HepG2 (cell line): ENCODE data around the gene FLT3LG. TPM values are rescaled to one million over a fixed set of nuclear protein-coding genes. Genes with fewer than 3 reads are reported as not detected.
A peak's percentile ranks its signal among the peaks of the same experiment; 100 is the strongest.

Experiments used
- ARID4A ChIP-seq: sonication (generic); formaldehyde crosslinking; IDR thresholded peaks from 2 replicates; pipeline ENCODE4 v1.5.0; 2020; ENCODE audit warnings: mild to moderate bottlenecking, missing genetic modification reagents, borderline replicate concordance
- ATF1 ChIP-seq: IDR thresholded peaks from 2 replicates; pipeline ENCODE4 v1.6.1; 2016; ENCODE audit warnings: mild to moderate bottlenecking, control low read depth
- BCLAF1 ChIP-seq: fragments of 450-650 bp; IDR thresholded peaks from 2 replicates; pipeline ENCODE4 v1.6.1; 2017; ENCODE audit warnings: mild to moderate bottlenecking
- BRCA1 ChIP-seq: sonication (generic); formaldehyde crosslinking; IDR thresholded peaks from 2 replicates; pipeline ENCODE4 v1.4.0; 2020; ENCODE audit warnings: missing genetic modification reagents
- IRF2 ChIP-seq: IDR thresholded peaks from 2 replicates; pipeline ENCODE4 v1.6.1; 2018; ENCODE audit warnings: missing genetic modification reagents, missing compliant biosample characterization
- KAT7 ChIP-seq: IDR thresholded peaks from 2 replicates; pipeline ENCODE4 v1.6.1; 2018; ENCODE audit warnings: borderline replicate concordance, missing compliant biosample characterization
- KAT8 ChIP-seq: IDR thresholded peaks from 2 replicates; pipeline ENCODE4 v1.6.1; 2016; ENCODE audit warnings: missing genetic modification reagents, missing compliant biosample characterization
- MAF1 ChIP-seq: sonication (generic); formaldehyde crosslinking; IDR thresholded peaks from 2 replicates; pipeline ENCODE4 v1.5.0; 2020; ENCODE audit warnings: missing genetic modification reagents, borderline replicate concordance
- NFKB2 ChIP-seq: sonication (generic); formaldehyde crosslinking; IDR thresholded peaks from 2 replicates; pipeline ENCODE4 v1.4.0; 2020; ENCODE audit warnings: missing genetic modification reagents, borderline replicate concordance
- RORA ChIP-seq: sonication (generic); formaldehyde crosslinking; IDR thresholded peaks from 2 replicates; pipeline ENCODE4 v1.5.0; 2020; ENCODE audit warnings: mild to moderate bottlenecking, missing genetic modification reagents, moderate library complexity
- SNAI1 ChIP-seq: sonication (generic); formaldehyde crosslinking; IDR thresholded peaks from 2 replicates; pipeline ENCODE4 v1.5.0; 2020; ENCODE audit warnings: mild to moderate bottlenecking, missing genetic modification reagents, borderline replicate concordance
- TAF1 ChIP-seq: sonication (generic); formaldehyde crosslinking; IDR thresholded peaks from 2 replicates; pipeline ENCODE4 v1.4.0; 2020; ENCODE audit warnings: missing genetic modification reagents
- THYN1 ChIP-seq: sonication (generic); formaldehyde crosslinking; IDR thresholded peaks from 2 replicates; pipeline ENCODE4 v1.8.1; 2023; ENCODE audit warnings: low read depth, mild to moderate bottlenecking, moderate library complexity, missing genetic modification reagents, borderline replicate concordance
- ZBTB3 ChIP-seq: sonication (generic); formaldehyde crosslinking; IDR thresholded peaks from 2 replicates; pipeline ENCODE4 v1.4.0; 2020; ENCODE audit warnings: low read depth, mild to moderate bottlenecking, moderate library complexity, missing genetic modification reagents, borderline replicate concordance
- ZC3H13 ChIP-seq: sonication (generic); formaldehyde crosslinking; IDR thresholded peaks from 2 replicates; pipeline ENCODE4 v1.8.1; 2023; ENCODE audit warnings: mild to moderate bottlenecking, missing genetic modification reagents, moderate library complexity
- ZKSCAN5 ChIP-seq: sonication (generic); formaldehyde crosslinking; IDR thresholded peaks from 2 replicates; pipeline ENCODE4 v1.5.1; 2020; ENCODE audit warnings: mild to moderate bottlenecking, missing genetic modification reagents
- ZNF12 ChIP-seq: sonication (generic); formaldehyde crosslinking; IDR thresholded peaks from 2 replicates; pipeline ENCODE4 v1.5.0; 2020; ENCODE audit warnings: missing genetic modification reagents
- ZNF383 ChIP-seq: sonication (generic); formaldehyde crosslinking; IDR thresholded peaks from 2 replicates; pipeline ENCODE4 v1.4.0; 2020; ENCODE audit warnings: missing genetic modification reagents, mild to moderate bottlenecking, borderline replicate concordance
- ZNF839 ChIP-seq: sonication (generic); formaldehyde crosslinking; IDR thresholded peaks from 2 replicates; pipeline ENCODE4 v1.4.0; 2020; ENCODE audit warnings: missing genetic modification reagents, mild to moderate bottlenecking, borderline replicate concordance
- ZNF883 ChIP-seq: sonication (generic); formaldehyde crosslinking; IDR thresholded peaks from 2 replicates; pipeline ENCODE4 v1.5.1; 2020; ENCODE audit warnings: mild to moderate bottlenecking, missing genetic modification reagents; ENCODE audit errors: not compliant biosample characterization
- polyA plus RNA-seq, 8 experiments: library from polyadenylated mRNA; depleted of rRNA in 3 of 8; stranded (reverse) in 7 of 8; unstranded in 1 of 8; fragments of >200 nt; fragmentation: Illumina TruSeq in 4 of 8; extraction: Trizol in 4 of 8; gene quantifications; 2 replicates each; pipeline versions ENCODE4 v1.2.1 to v1.2.3, GENCODE V29; 2011 to 2016; ENCODE audit warnings: low read depth in 4 of 8, missing spikeins in 1 of 8, mixed read lengths in 1 of 8; ENCODE audit not compliant: insufficient read depth in 1 of 8
- total RNA-seq, 5 experiments: library from RNA; depleted of rRNA; stranded (reverse); fragments of >200 nt; fragmentation: Illumina TruSeq; extraction: Trizol; gene quantifications; 2 replicates each; pipeline ENCODE4 v1.2.3, GENCODE V29; 2016; ENCODE audit warnings: low read depth in 1 of 5

FLT3LG gene
- total and polyA plus RNA-seq, 2 of the 13 experiments (the other 11 are each of a cell fraction or from before 2014, with no cell fraction given) = 1.5 to 2.6 TPM

GRCh38 chr19:49488046-49488862, 14.2 kb downstream of the FLT3LG start (continued):
- TF ChIP-seq ARID4A (CRISPR knock-in tag) = no peak
- no peak for TF ChIP-seq ZNF839
- TF ChIP-seq BCLAF1 = no peak
- no peak for TF ChIP-seq RORA
- TF ChIP-seq ZNF383 (CRISPR knock-in tag) = no peak
- TF ChIP-seq SNAI1 = no peak; the same call in 1 of the 2 replicates
- no peak for TF ChIP-seq ZKSCAN5 (CRISPR knock-in tag)
- no peak for TF ChIP-seq ZBTB3 (CRISPR knock-in tag)
- no peak for TF ChIP-seq ATF1 (CRISPR knock-in tag)
- TF ChIP-seq BRCA1 = no peak; the same call in 1 of the 2 replicates
- TF ChIP-seq ZC3H13 (CRISPR knock-in tag) = no peak
- no peak for TF ChIP-seq THYN1 (CRISPR knock-in tag)
- no peak for TF ChIP-seq ZNF12
- no peak for TF ChIP-seq KAT7 (CRISPR knock-in tag)
- TF ChIP-seq IRF2 (CRISPR knock-in tag) = no peak
- TF ChIP-seq MAF1 (CRISPR knock-in tag) = no peak
- TF ChIP-seq TAF1 = 0 out of 2 replicates have a peak, but pooled peaks have one; percentile 20
- TF ChIP-seq KAT8 (CRISPR knock-in tag) = no peak
- no peak for TF ChIP-seq NFKB2 (CRISPR knock-in tag)
- no peak for TF ChIP-seq ZNF883
